ENCODE results near the gene RGSL1.

RGSL1 gene

GRCh38 chr1:182533896-182534295, 84.0 kb downstream of the RGSL1 start:
- Histone ChIP-seq H3K4me1 (ENCODE audit: insufficient read depth, poor library complexity, severe bottlenecking) (no peaks in the 10 kb centered on the region), H3K36me3 (ENCODE audit: low read depth) (no peaks in the 10 kb centered on the region), H3K27me3 (ENCODE audit: insufficient read depth, poor library complexity, severe bottlenecking) (peaks cover 15% of the 10 kb centered on the region), H3K27ac (ENCODE audit: poor library complexity, severe bottlenecking) (no peak overlapping the region), H3K9me3 (ENCODE audit: severe bottlenecking) (no peaks in the 10 kb centered on the region), H3K4me3 (ENCODE audit: severe bottlenecking) (no peak overlapping the region)
- TF ChIP-seq, protein P1, sequence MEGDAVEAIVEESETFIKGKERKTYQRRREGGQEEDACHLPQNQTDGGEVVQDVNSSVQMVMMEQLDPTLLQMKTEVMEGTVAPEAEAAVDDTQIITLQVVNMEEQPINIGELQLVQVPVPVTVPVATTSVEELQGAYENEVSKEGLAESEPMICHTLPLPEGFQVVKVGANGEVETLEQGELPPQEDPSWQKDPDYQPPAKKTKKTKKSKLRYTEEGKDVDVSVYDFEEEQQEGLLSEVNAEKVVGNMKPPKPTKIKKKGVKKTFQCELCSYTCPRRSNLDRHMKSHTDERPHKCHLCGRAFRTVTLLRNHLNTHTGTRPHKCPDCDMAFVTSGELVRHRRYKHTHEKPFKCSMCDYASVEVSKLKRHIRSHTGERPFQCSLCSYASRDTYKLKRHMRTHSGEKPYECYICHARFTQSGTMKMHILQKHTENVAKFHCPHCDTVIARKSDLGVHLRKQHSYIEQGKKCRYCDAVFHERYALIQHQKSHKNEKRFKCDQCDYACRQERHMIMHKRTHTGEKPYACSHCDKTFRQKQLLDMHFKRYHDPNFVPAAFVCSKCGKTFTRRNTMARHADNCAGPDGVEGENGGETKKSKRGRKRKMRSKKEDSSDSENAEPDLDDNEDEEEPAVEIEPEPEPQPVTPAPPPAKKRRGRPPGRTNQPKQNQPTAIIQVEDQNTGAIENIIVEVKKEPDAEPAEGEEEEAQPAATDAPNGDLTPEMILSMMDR (IDR thresholded peaks at IDR 0.05; ENCODE audit: poor library complexity, severe bottlenecking): no peak
- DNase-seq (ENCODE audit: low spot score) (no peak), ATAC-seq (ENCODE audit: low read depth) (no peak)

DNA sequence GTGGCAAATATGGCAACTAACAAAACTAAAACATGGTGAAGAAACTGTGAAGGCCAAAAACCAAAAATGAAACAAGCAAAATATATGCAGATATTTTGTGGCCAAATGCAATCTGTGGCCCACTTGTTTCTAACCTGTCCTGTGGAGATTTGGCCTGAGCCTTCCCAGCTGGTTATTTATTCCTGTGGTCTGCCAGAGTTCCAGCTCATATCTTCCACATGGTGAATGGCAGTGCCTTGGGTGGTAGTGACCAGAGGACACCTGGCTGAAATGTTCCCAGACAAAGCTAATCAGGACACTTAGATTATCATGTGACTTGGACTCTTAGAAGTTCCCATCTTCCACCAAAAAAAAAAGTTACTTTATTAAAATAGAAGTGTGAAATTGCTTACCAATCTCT, 99.4 kb downstream of the RGSL1 start:
- Histone ChIP-seq H3K27ac (ENCODE audit: poor library complexity, severe bottlenecking) (no peak overlapping the region), H3K27me3 (ENCODE audit: insufficient read depth, poor library complexity, severe bottlenecking) (peaks cover 7% of the 10 kb centered on the region), H3K4me1 (ENCODE audit: insufficient read depth, poor library complexity, severe bottlenecking) (no peaks in the 10 kb centered on the region), H3K4me3 (ENCODE audit: severe bottlenecking) (no peak overlapping the region), H3K36me3 (ENCODE audit: low read depth) (no peaks in the 10 kb centered on the region), H3K9me3 (ENCODE audit: severe bottlenecking) (no peaks in the 10 kb centered on the region)
- DNase-seq (ENCODE audit: low spot score) (no peak), ATAC-seq (ENCODE audit: low read depth) (no peak)
- TF ChIP-seq, protein P1 (IDR thresholded peaks at IDR 0.05; ENCODE audit: poor library complexity, severe bottlenecking): no peak

- ATAC-seq (ENCODE audit: low read depth): no peak
- H3K9me3 ChIP-seq (ENCODE audit: severe bottlenecking): no peaks in the 10 kb centered on the region
- no peak overlapping the region for H3K27ac ChIP-seq (ENCODE audit: poor library complexity, severe bottlenecking)
- DNase-seq (ENCODE audit: low spot score): no peak
- TF ChIP-seq, protein P1 (IDR thresholded peaks at IDR 0.05; ENCODE audit: poor library complexity, severe bottlenecking): no peak
- H3K4me1 ChIP-seq (ENCODE audit: insufficient read depth, poor library complexity, severe bottlenecking): no peaks in the 10 kb centered on the region
- no peaks in the 10 kb centered on the region for H3K36me3 ChIP-seq (ENCODE audit: low read depth)
- no peak overlapping the region for H3K4me3 ChIP-seq (ENCODE audit: severe bottlenecking)
- H3K27me3 ChIP-seq (ENCODE audit: insufficient read depth, poor library complexity, severe bottlenecking): peaks cover 4% of the 10 kb centered on the region
Measured at GRCh38 chr1:182549811-182550210, 99.9 kb downstream of the RGSL1 start.

DNA sequence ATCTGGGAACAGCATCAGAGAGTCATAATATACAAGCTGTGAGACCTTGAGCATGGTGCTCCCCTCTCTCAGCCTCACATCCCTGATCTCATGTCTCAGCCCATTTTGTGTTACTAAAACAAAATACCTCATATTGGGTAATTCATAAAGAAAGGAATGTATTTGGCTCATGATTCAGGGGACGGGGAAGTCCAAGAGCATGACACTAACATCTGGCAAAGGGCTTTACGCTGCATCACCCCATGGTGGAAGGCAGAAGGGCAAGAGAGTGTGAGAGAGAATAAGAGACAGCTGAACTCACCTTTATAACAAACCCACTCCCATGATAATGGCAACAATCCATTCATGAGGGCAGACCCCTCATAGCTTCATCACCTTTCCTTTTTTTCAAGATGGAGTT, 102.6 kb downstream of the RGSL1 start:
- H3K4me3 ChIP-seq (ENCODE audit: severe bottlenecking): no peak overlapping the region
- H3K4me1 ChIP-seq (ENCODE audit: insufficient read depth, poor library complexity, severe bottlenecking): no peaks in the 10 kb centered on the region
- DNase-seq (ENCODE audit: low spot score) (no peak), ATAC-seq (ENCODE audit: low read depth) (no peak)
- no peaks in the 10 kb centered on the region for H3K9me3 ChIP-seq (ENCODE audit: severe bottlenecking)
- H3K36me3 ChIP-seq (ENCODE audit: low read depth): no peaks in the 10 kb centered on the region
- H3K27me3 ChIP-seq (ENCODE audit: insufficient read depth, poor library complexity, severe bottlenecking): no peaks in the 10 kb centered on the region
- TF ChIP-seq, protein P1 (IDR thresholded peaks at IDR 0.05; ENCODE audit: poor library complexity, severe bottlenecking): no peak
- no peak overlapping the region for H3K27ac ChIP-seq (ENCODE audit: poor library complexity, severe bottlenecking)

DNA sequence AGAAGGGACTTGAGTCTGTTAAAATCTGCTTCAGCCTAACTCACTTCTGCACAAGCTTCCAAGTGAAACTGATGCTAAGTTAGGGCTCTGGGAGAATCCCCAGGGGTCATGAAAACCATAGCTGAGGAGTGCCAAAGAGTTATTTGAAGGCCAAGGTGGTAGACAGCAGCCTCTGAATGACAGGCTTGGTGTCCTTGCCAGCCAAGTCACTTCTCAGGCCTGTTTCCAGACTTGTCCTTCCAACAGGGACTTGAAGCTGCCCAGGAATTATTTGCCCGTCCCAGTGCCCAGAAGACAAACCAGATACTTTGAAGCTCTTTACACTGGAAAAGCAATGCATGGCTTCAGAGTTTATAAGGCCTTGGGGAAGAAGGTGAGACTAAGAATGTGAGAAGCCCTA, 105.5 kb downstream of the RGSL1 start:
- H3K9me3 ChIP-seq (ENCODE audit: severe bottlenecking): no peaks in the 10 kb centered on the region
- H3K36me3 ChIP-seq (ENCODE audit: low read depth): no peaks in the 10 kb centered on the region
- ATAC-seq (ENCODE audit: low read depth) (no peak), DNase-seq (ENCODE audit: low spot score) (no peak)
- H3K4me1 ChIP-seq (ENCODE audit: insufficient read depth, poor library complexity, severe bottlenecking): no peaks in the 10 kb centered on the region
- H3K27me3 ChIP-seq (ENCODE audit: insufficient read depth, poor library complexity, severe bottlenecking): no peaks in the 10 kb centered on the region
- TF ChIP-seq, protein P1 (IDR thresholded peaks at IDR 0.05; ENCODE audit: poor library complexity, severe bottlenecking): no peak
- H3K4me3 ChIP-seq (ENCODE audit: severe bottlenecking): no peak overlapping the region
- H3K27ac ChIP-seq (ENCODE audit: poor library complexity, severe bottlenecking): no peak overlapping the region
